Stimulated activated CD8-positive, alpha-beta memory T cell treated with anti-CD3 and anti-CD28 coated beads, Interleukin-12 subunit alpha, Interleukin-12 subunit beta, amount 100 ng/mL, for 4 hours (primary cell): ENCODE data around the gene PPTC7.
"Not testable (repeated sequence)": the region's sequence is repeated elsewhere in the genome, so short reads cannot be mapped to it uniquely, and the experiment has no call there.

Source experiments
- DNase-seq: peaks from one replicate; pipeline ENCODE4 v3.0.0-alpha.2; 2020; ENCODE audit warnings: low read depth

PPTC7 gene

GRCh38 chr12:110585231-110585799 is 2.2 kb upstream of the PPTC7 start:
- no peak for DNase-seq

- DNase-seq: peak; percentile 73
These were observed 612 bp downstream of the PPTC7 start for GRCh38 chr12:110582276-110583136.

- DNase-seq: no peak
These were observed 1.2 kb downstream of the PPTC7 start for GRCh38 chr12:110581931-110582275.

- no peak for DNase-seq
These were observed 3.4 kb downstream of the PPTC7 start for GRCh38 chr12:110579535-110580253.

GRCh38 chr12:110578694-110579534 is 4.2 kb downstream of the PPTC7 start:
- no peak for DNase-seq

GRCh38 chr12:110577864-110578693 is 5.0 kb downstream of the PPTC7 start:
- DNase-seq: no peak

- no peak for DNase-seq
These were observed 6.6 kb downstream of the PPTC7 start for GRCh38 chr12:110576504-110576903.

- no peak for DNase-seq
These were observed 7.8 kb downstream of the PPTC7 start for GRCh38 chr12:110575326-110575725.

- DNase-seq: not testable (repeated sequence)
These were observed 8.3 kb downstream of the PPTC7 start for GRCh38 chr12:110574717-110575230.

GRCh38 chr12:110574044-110574443 is 9.1 kb downstream of the PPTC7 start:
- DNase-seq: no peak

- DNase-seq: not testable (repeated sequence)
These were observed 12.3 kb downstream of the PPTC7 start for GRCh38 chr12:110570798-110571197.

- not testable (repeated sequence) for DNase-seq
These were observed 13.3 kb downstream of the PPTC7 start for GRCh38 chr12:110569838-110570237.

- DNase-seq: no peak
These were observed 14.4 kb downstream of the PPTC7 start for GRCh38 chr12:110568752-110569151.

GRCh38 chr12:110566993-110567392 is 16.1 kb downstream of the PPTC7 start:
- no peak for DNase-seq

GRCh38 chr12:110565894-110566871 is 16.9 kb downstream of the PPTC7 start:
- no peak for DNase-seq

GRCh38 chr12:110564471-110564991 is 18.6 kb downstream of the PPTC7 start:
- DNase-seq: no peak

- no peak for DNase-seq
These were observed 19.2 kb downstream of the PPTC7 start for GRCh38 chr12:110563702-110564470.

- DNase-seq: not testable (repeated sequence)
These were observed 20.7 kb downstream of the PPTC7 start for GRCh38 chr12:110562386-110562785.
